Measurements from ENCODE around the gene TMEM62. TPM values are rescaled to one million over a fixed set of nuclear protein-coding genes. Genes with fewer than 3 reads are reported as not detected.
"Not testable (repeated sequence)": the region's sequence is repeated elsewhere in the genome, so short reads cannot be mapped to it uniquely, and the experiment has no call there.

TMEM62 gene
- polyA plus RNA-seq, 1 donor (not counting 4 experiments of a cell fraction or from before 2014, with no cell fraction given): 5.5 TPM

DNA sequence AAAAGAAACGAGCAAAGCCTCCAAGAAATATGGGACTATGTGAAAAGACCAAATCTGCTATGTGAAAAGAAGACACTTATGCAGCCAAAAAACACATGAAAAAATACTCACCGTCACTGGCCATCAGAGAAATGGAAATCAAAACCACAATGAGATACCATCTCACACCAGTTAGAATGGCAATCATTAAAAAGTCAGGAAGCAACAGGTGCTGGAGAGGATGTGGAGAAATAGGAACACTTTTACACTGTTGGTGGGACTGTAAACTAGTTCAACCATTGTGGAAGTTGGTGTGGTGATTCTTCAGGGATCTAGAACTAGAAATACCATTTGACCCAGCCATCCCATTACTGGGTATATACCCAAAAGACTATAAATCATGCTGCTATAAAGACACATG, 43.8 kb downstream of the TMEM62 start:
- H3K4me2 ChIP-seq (ENCODE audit: control insufficient read depth, extremely low read depth, insufficient read depth, low read depth, low read length); FAIRE-seq; dilution Hi-C loops (cut with MboI; ENCODE audit: extremely low pct_ligation_motif_present, low sequenced_read_pairs); H3K36me3 ChIP-seq (ENCODE audit: control insufficient read depth in 2 of 2, extremely low read depth in 1 of 2, insufficient read depth in 2 of 2, low read length in 2 of 2); H3K9me1 ChIP-seq (ENCODE audit: control insufficient read depth, extremely low read depth, insufficient read depth, low read length); H3K4me3 ChIP-seq (ENCODE audit: control insufficient read depth in 2 of 3, extremely low read depth in 1 of 3, insufficient read depth in 2 of 3, low read depth in 1 of 3, low read length in 3 of 3); DNase-seq (ENCODE audit: low read depth, low spot score); H3K9ac ChIP-seq (ENCODE audit: control insufficient read depth, extremely low read depth, insufficient read depth, low read length); H3K27me3 ChIP-seq (ENCODE audit: control insufficient read depth, extremely low read depth, insufficient read depth, low read length); H2AFZ ChIP-seq (ENCODE audit: control insufficient read depth, low read length); H3K4me1 ChIP-seq (ENCODE audit: control insufficient read depth, extremely low read depth, insufficient read depth, low read length); H3K9me3 ChIP-seq (ENCODE audit: control insufficient read depth, low read depth, low read length); H4K20me1 ChIP-seq (ENCODE audit: control insufficient read depth, extremely low read depth, insufficient read depth, low read length); H3K79me2 ChIP-seq (ENCODE audit: control insufficient read depth, insufficient read depth, low read length); H3K27ac ChIP-seq (ENCODE audit: control insufficient read depth, insufficient read depth, low read length): not testable (repeated sequence)

DNA sequence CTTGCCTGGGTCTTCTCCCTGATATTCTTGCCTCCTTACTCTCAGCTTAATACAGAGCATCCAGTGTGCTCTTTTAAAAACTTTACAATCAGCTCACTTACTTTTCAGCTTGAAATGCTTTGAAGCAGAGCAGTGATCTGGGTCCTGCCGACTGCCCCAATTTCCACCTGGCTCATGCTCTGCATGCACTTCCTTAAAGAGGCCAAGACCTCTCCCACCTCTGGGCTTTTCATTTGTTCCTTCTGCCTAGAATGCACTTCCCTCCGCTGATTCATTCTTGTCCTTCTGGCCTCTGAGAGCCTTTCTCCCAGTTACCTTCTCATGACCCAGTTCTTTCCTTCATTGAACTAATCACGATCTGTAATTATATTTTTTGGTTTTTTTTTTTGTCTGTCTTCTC, 49.9 kb downstream of the TMEM62 start:
- Histone ChIP-seq H3K9me1 (ENCODE audit: control insufficient read depth, extremely low read depth, insufficient read depth, low read length) (no peaks in the 10 kb centered on the region), H2AFZ (ENCODE audit: control insufficient read depth, low read length) (no peak overlapping the region), H3K4me1 (ENCODE audit: control insufficient read depth, extremely low read depth, insufficient read depth, low read length) (peaks cover 9% of the 10 kb centered on the region), H3K36me3 (ENCODE audit: control insufficient read depth in 2 of 2, extremely low read depth in 1 of 2, insufficient read depth in 2 of 2, low read length in 2 of 2) (no peaks in the 10 kb centered on the region), H3K4me2 (ENCODE audit: control insufficient read depth, extremely low read depth, insufficient read depth, low read depth, low read length) (no peak overlapping the region), H4K20me1 (ENCODE audit: control insufficient read depth, extremely low read depth, insufficient read depth, low read length) (no peaks in the 10 kb centered on the region), H3K9me3 (ENCODE audit: control insufficient read depth, low read depth, low read length) (no peaks in the 10 kb centered on the region), H3K27me3 (ENCODE audit: control insufficient read depth, extremely low read depth, insufficient read depth, low read length) (no peaks in the 10 kb centered on the region), H3K4me3 (ENCODE audit: control insufficient read depth in 2 of 3, extremely low read depth in 1 of 3, insufficient read depth in 2 of 3, low read depth in 1 of 3, low read length in 3 of 3) (no peak overlapping the region), H3K27ac (ENCODE audit: control insufficient read depth, insufficient read depth, low read length) (no peak overlapping the region), H3K9ac (ENCODE audit: control insufficient read depth, extremely low read depth, insufficient read depth, low read length) (no peak overlapping the region), H3K79me2 (ENCODE audit: control insufficient read depth, insufficient read depth, low read length) (peaks cover 2% of the 10 kb centered on the region)
- no peak for FAIRE-seq
- TF ChIP-seq, protein P1, sequence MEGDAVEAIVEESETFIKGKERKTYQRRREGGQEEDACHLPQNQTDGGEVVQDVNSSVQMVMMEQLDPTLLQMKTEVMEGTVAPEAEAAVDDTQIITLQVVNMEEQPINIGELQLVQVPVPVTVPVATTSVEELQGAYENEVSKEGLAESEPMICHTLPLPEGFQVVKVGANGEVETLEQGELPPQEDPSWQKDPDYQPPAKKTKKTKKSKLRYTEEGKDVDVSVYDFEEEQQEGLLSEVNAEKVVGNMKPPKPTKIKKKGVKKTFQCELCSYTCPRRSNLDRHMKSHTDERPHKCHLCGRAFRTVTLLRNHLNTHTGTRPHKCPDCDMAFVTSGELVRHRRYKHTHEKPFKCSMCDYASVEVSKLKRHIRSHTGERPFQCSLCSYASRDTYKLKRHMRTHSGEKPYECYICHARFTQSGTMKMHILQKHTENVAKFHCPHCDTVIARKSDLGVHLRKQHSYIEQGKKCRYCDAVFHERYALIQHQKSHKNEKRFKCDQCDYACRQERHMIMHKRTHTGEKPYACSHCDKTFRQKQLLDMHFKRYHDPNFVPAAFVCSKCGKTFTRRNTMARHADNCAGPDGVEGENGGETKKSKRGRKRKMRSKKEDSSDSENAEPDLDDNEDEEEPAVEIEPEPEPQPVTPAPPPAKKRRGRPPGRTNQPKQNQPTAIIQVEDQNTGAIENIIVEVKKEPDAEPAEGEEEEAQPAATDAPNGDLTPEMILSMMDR (optimal IDR thresholded peaks at IDR 0.05 in 1 of 3, IDR thresholded peaks at IDR 0.05 in 1 of 3, conservative IDR thresholded peaks at IDR 0.05 in 1 of 3; ENCODE audit: extremely low read depth in 1 of 3, insufficient read depth in 2 of 3, low read length in 3 of 3): no peak
- TF ChIP-seq EZH2 (IDR thresholded peaks at IDR 0.05; ENCODE audit: low read length): no peak
- DNase-seq (ENCODE audit: low read depth, low spot score): no peak
- dilution Hi-C loops (cut with MboI; ENCODE audit: extremely low pct_ligation_motif_present, low sequenced_read_pairs): no loop called here

DNA sequence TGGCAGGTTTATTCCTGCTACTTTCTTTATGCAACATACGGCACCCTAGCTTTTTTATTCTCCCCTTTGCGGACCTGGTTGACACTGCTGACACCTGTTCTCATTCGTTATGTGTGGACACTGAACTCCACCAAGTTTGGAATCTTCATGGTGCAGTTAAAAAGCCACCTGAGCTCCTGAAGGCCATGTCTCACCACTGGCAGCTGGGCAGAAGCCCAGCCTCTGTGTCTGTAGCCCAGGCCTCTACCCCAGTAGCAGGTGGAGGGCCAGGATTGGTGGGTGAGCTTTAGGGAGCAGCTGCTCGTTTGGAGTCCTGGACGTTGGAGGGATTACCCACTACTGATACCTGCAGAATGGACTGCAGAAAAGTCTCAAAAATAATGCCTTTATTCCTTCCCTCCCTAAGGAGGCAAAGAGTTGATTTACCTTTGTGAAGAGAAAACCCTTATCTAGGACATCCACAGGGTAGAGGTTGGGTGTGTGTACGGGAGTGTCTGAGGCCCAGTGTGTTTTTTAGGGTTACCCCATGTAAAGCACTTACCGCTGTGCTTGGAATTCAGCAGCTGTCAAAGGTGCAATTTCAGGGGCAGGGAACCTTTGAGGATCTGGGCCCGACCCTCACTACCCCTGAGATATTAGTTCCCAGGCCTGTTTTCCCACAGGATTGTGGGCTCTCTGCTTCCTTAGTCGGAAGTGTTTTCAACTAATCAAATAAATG, 51.2 kb downstream of the TMEM62 start:
- dilution Hi-C loops (cut with MboI; ENCODE audit: extremely low pct_ligation_motif_present, low sequenced_read_pairs): no loop called here

More for the DNA sequence above, 51.2 kb downstream of the TMEM62 start:
- Histone ChIP-seq H3K4me1 (ENCODE audit: control insufficient read depth, extremely low read depth, insufficient read depth, low read length) (peaks cover 9% of the 10 kb centered on the region), H2AFZ (ENCODE audit: control insufficient read depth, low read length) (peak overlapping the region; percentile 88), H3K27ac (ENCODE audit: control insufficient read depth, insufficient read depth, low read length) (no peak overlapping the region), H3K27me3 (ENCODE audit: control insufficient read depth, extremely low read depth, insufficient read depth, low read length) (no peaks in the 10 kb centered on the region), H4K20me1 (ENCODE audit: control insufficient read depth, extremely low read depth, insufficient read depth, low read length) (no peaks in the 10 kb centered on the region), H3K36me3 (ENCODE audit: control insufficient read depth in 2 of 2, extremely low read depth in 1 of 2, insufficient read depth in 2 of 2, low read length in 2 of 2) (peaks cover 0 to 4% of the 10 kb centered on the region in 2 experiments), H3K79me2 (ENCODE audit: control insufficient read depth, insufficient read depth, low read length) (peaks cover 2% of the 10 kb centered on the region), H3K4me2 (ENCODE audit: control insufficient read depth, extremely low read depth, insufficient read depth, low read depth, low read length) (no peak overlapping the region), H3K9me1 (ENCODE audit: control insufficient read depth, extremely low read depth, insufficient read depth, low read length) (no peaks in the 10 kb centered on the region), H3K4me3 (ENCODE audit: control insufficient read depth in 2 of 3, extremely low read depth in 1 of 3, insufficient read depth in 2 of 3, low read depth in 1 of 3, low read length in 3 of 3) (peak overlapping the region in 1 of 3 experiments; percentile 82), H3K9me3 (ENCODE audit: control insufficient read depth, low read depth, low read length) (no peaks in the 10 kb centered on the region), H3K9ac (ENCODE audit: control insufficient read depth, extremely low read depth, insufficient read depth, low read length) (no peak overlapping the region)
- TF ChIP-seq EZH2 (IDR thresholded peaks at IDR 0.05; ENCODE audit: low read length): no peak
- TF ChIP-seq, protein P1 (optimal IDR thresholded peaks at IDR 0.05 in 1 of 3, IDR thresholded peaks at IDR 0.05 in 1 of 3, conservative IDR thresholded peaks at IDR 0.05 in 1 of 3; ENCODE audit: extremely low read depth in 1 of 3, insufficient read depth in 2 of 3, low read length in 3 of 3): no peak
- FAIRE-seq (no peak), DNase-seq (ENCODE audit: low read depth, low spot score) (no peak)
